Nucleus accumbens (tissue), 56 donors: ENCODE results near the gene MEF2A.
"Not testable (repeated sequence)": the region's sequence is repeated elsewhere in the genome, so short reads cannot be mapped to it uniquely, and the experiment has no call there.

ENCODE experiments used
- DNase-seq, 56 donors: peaks; one replicate each; lab custom pipeline; 2025; lab: John Stamatoyannopoulos, UW

MEF2A gene

DNA sequence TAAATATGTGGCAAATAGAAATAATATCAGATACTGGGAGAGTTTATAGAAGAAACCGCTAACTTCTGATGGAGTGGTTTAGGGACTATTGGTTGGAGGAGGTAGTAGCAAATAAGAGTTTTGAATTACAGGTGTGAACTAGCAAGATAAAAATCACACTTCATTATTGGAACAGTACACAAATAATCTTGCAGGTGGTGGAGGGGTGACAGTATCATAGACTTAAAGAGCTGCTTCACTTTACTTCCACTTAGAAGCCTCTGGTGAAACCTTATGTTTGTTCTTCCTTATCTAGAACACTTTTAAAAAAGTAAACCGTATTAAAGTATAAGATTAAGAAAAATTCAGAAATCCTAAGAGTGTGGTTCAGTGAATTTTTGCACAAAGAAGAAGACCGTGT, 69.4 kb downstream of the MEF2A start:
- no peak for DNase-seq

DNA sequence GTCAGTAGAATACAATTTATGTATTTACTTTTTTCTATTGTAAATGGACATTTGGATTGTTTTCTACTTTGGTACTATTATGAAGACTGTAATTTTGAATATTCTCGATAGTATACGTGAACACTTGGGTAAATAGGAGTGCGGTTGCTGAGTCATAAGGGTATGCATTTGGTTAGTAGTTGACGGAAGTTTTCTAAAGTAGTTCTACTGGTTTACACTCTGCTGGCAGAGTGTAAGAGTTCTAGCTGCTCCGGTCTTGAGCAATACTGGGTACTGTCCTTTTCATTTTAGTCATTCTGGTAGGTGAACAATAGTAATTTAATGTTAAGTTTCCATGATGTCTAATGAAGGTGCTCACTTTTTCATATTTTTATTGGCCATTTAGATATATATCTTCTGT, 70.0 kb downstream of the MEF2A start:
- DNase-seq: no peak

DNA sequence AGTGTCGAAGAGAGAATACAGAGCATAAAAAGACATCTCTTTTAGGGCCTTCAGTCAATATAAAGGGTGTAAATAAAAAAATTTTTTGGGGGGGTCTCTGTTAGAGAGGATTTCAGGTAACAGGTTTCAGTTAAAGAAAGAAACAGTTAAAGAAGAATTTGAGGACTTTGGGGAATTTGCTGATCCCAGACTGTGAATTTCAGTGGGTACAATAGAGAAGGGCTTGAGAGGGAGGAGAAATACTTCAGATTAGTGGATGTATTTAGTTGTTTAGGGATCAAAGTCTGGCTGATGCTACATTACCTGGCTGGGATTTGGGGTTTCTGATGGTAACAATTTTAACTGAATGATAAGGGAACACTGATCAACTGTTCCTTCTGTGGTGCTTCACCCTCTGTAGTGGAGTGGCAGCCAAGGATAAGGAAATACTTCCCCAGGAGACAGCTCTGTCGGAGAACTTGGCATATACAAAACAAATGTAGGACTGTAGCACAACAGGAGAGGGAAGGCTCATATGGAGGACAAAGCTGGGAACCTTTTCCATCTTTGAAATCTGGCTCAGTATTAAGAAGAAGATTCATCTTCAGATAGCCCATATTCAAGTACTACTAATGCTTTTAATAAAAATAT, 79.2 kb downstream of the MEF2A start:
- DNase-seq: no peak

DNA sequence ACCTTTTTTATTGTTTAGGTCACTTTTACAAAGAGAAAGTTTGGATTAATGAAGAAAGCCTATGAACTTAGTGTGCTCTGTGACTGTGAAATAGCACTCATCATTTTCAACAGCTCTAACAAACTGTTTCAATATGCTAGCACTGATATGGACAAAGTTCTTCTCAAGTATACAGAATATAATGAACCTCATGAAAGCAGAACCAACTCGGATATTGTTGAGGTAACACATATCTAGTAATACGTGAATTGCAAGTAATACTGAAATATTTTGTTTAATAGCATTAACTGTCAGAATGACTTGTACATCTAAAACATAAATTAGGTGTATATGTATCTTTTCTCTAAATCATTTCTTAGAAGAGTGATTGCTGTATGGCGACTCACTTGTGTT, 79.8 kb downstream of the MEF2A start:
- no peak for DNase-seq

DNA sequence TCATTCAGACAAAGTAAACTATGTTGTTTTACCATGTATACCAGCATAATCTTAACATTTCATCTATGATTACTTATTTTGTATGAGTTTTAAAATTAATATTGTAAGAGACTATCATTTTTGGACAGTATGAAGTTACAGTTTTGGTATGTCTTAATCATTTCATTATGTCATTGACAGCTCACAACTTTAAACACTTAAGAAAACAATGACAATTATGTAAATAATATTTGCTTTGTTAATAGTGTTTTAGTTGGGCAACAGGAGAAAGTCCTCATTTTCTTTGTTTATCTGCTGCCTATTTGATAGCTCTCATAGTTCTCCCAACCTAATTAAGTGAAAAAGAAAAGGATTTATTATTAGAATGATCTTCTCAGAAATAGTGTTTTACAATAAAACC, 80.2 kb downstream of the MEF2A start:
- DNase-seq: no peak

DNA sequence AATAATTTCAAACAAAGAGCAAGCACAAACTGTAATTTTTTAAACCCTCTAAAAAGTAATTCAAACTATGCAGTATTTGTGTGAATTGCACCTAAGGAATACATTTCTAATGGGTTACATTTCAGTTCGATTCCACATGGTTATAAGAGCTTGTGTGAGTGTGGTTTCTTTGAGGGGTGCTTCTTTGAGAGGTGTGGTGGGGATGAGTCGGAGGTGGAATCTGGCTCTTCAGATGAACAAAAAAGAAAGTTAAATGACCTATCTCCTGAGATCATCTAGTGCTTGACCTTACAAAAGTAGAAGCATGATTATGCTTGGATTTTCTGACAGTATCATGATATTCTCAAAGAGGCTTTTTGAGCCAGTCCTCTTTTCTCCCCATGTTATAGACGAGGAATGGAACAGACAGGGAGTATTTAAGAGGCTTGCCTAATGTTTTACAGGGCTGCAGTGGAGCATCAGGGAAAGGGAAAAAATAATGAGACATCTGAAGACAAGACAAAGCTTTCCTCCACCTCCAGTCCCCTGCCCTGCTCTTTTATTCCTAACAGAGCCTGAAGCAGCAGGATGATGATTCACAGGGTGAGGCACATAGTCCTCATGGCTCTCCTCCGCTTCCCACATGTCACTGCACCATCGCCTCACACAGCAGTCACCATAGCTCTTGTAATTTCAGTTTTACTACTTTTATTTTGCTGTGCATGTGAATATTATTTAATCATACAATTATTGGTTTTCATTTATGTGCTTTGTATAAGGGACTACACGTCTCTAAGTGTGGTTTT, 85.4 kb downstream of the MEF2A start:
- DNase-seq: peak in 29 of 56 donors; percentile 1 to 73 (median 24)

DNA sequence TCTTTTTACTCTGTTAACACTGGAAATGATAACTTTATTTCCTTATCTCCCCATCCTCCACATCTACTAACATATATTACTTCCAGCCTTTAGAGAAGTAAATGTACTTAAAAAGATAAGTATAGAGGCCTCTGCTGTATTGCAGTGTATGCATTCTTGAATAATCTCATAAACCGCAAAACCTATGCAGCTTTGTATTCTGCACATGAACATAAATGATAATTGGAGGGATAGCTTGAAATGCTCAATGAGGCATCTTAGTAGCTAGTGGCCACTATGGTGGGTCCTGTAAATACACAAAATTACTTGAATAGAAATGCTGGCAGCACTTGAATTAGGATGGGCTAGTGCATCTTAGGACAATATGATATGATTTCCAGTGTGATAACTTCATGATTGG, 90.4 kb downstream of the MEF2A start:
- no peak for DNase-seq

DNA sequence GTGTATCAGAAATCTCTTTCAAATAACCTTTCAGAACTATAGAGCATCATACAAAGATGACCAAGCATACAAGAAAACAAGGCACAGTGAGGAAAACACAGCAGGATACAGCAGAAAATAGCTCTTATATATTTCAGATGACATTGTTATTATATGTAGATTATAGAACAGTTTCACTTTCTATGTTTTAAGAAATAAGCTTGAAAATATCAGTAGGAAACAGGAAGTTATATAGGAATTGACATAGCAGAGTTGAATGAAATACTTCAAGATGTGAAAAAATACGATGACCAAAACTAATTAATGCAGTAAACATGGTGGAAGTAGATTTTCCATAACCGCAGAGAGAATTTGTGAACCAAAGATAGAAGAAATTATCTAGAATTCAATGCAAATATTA, 92.2 kb downstream of the MEF2A start:
- no peak for DNase-seq

DNA sequence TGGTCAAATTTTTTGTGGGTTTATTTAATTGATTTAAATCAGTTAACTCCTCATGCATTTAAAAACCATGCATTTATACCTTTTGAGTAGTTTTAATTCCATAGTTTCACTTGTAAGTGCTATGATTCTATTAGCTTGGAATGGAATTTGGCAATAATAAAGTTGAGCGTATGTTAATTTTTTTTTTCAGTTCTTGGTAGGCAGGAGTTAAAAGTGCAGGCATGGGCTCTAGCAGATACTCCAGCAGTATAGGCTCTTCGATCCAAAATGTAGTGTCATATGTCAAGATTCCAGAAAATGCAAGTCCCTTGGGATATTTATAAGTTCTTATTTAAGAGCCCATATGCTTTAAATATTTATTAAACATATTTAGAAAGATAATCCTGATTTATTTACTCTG, 97.1 kb downstream of the MEF2A start:
- no peak for DNase-seq

DNA sequence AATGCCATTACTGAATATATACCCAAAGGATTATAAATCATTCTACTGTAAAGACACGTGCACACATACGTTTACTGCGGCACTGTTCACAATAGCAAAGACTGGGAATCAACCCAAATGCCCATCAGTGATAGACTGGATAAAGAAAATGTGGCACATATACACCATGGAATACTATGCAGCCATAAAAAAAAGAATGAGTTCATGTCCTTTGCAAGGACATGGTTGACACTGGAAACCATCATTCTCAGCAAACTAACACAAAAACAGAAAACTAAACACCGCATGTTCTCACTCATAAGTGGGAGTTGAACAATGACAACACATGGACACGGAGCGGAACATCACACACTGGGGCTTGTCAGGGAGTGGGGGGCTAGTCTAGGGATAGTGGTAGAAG, 100.3 kb downstream of the MEF2A start:
- not testable (repeated sequence) for DNase-seq

DNA sequence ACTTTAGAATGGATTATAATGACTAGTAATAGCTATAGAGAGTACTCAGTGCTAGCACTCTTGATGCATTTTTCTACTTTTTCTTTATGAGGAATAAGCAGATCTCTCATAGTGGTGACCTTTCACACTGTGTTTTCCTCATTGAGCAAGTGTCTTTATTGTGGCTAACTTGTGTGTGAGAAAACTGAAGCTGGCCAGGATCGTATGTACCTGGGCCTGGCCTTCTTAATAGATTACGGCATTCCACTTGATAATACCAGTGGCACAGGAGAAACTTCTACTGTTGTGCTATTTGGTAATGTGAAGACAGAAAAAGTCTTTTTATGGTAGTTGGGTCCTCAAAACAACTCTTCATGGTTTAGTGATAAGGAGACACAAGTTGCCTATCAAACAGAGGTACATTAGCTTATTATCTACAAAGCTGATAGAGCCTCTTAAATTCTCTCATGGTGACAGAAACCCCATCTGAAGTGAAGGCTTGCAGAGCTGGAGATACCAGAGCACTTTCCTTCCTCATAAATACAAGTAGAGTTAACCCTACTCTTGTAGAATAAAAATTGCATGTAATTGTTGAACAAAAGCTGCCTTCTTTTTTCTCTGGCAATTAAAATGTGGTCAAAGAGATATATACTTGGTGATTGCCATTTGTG, 102.9 kb downstream of the MEF2A start:
- no peak for DNase-seq

DNA sequence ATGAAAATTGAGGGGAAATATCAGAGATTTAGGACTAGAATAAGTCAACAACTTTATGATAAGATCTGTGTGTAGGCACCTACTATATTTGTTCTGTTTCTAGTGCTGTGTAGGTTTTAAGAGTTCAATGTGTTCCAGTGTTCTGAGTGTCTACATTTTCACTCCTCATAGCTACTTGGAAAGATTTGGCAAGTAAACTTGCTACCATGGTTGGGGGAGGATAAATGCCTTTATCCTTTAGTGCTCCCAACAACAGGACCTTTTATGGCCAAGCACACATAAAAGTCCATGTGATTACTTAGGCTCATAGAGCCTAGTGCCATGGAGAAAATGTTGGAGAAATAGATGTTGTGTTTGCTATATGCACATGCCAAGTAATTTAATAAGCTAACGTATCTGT, 103.5 kb downstream of the MEF2A start:
- no peak for DNase-seq

DNA sequence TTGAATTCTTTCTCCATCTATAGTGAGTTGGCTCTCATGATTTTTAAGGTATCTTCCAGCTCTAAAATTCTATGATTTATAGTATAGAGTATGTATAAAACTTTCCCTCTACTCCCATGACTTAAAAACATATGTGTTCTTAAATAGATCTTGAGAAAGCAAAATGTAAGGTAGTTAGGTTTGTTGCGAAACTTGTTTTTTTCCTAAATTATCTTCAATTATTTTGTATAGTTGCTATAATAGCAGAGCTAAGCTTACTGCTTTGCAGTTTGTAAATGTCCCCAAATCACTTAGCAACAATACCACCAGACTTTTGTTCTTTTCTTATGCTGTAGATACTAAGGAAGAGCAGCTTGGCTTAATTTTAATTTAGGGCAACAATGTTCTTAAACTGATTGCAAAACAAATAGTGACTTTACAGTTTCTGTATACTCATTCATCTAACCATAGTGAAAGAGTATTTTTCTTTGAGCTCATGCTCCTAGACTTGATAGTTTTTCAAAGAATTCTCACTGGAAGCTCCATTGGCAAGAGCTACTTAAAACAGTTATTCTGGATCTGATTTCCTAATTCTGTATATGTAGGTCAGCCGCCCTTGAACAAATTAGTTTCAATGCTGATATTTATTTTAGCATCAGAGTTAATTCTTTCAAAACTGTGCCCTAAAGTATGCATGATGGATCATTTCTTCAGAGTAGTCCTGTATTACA, 106.3 kb downstream of the MEF2A start:
- no peak for DNase-seq

DNA sequence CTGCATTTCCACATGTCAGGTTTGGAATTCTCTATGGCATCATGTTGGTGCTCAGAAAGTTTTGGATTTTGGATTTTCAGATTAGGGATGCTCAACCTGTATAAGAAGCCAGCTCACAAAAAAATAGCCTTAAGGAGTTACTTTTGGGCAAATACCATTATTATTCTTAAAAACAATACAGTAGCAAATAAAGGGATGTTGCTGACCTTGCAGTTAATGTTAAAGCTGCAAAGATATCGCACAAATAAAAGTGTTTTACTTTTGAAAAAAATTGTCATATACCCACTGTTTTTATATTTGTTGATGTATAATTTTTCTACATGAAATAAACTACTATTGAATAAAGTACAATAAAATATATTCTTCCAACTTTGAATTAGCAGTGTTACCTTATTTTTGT, 107.3 kb downstream of the MEF2A start:
- no peak for DNase-seq

DNA sequence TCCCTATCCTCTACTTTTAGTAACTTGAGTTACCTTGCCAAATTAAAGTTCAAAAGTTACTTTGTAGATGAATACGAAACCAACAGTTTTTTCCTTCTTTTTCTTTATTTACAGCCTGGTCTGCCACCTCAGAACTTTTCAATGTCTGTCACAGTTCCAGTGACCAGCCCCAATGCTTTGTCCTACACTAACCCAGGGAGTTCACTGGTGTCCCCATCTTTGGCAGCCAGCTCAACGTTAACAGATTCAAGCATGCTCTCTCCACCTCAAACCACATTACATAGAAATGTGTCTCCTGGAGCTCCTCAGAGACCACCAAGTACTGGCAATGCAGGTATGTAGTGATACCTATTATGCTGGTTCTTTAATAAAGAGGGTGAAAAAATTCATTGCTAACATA, 108.5 kb downstream of the MEF2A start:
- no peak for DNase-seq

DNA sequence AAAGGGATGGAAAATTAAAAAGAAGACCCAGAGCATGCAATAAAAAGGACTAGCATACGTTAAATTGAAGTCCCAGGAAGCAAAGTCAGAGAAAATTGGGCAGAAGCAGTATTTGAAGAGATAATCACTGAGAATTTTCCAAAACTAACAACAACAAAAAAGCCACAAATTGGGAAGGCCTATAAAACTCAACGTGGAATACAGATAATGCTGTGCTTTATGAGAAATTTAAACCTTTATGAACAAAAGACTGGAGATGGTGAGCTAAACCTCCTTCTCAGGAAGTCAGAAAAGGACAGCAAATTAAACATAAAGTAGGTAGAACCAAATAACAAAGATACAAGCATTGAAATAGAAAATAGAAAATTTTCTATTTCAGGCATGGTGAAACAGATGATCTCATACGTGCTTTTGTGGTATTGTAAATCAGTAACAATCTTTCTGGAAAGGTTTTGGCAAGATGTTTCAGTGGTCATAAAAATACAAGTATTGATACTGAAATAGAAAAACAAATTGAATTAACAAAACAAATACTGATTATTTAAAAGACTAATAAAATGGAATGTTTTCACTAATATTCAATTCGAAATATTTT, 111.9 kb downstream of the MEF2A start:
- no peak for DNase-seq

DNA sequence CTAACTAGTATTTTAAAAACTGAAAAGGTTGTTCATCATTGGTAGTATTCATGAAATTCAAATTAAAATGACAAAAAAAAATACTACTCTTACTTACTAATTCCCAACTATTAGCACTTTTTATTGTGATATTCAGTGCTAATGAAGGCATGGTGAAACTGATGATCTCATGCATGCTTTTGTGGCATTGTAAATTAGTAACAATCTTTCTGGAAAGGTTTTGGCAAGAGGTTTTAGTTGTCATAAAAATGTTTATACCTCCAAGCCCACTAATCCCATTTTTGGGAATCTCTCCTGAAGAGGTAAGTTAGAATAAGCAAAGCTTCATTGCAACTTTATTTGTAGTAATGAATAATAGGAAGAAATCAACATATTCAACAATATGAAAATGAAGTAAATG, 114.5 kb downstream of the MEF2A start:
- DNase-seq: no peak

DNA sequence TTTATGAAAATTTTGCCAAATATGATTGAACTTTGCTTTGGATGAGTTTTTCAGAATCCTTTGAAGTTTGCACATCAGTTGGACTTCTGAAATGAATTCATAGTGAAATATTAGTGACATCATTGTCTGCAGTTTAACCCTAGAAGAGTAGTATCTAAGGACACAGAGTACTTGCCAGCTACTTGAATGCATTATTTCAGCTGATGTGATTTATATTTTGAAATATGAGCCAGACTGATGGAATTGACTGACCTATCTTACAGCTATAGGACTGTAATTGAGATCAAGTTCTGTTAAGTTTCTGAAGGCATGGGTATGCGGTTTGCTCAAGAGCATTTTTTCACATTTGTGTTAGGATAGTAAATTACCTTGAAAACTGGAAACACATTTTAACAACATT, 116.2 kb downstream of the MEF2A start:
- DNase-seq: no peak

DNA sequence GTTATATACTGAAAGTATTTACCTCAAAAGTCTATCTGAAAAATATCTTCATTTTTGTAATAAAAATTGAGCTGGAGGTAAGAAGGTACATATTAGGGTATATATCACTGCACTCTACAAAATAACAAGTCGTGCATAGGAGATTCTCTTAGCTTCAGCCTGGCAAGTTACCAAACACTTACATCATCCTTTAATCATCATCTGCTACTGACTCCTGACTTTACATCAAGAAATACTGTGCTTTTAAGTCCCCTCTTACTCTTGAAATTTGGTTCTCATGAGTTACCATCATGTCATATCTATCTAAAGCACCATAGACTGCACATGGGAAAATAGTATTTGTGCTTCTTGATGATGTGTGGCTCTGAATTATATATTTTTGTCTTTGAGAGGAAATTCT, 116.7 kb downstream of the MEF2A start:
- no peak for DNase-seq

DNA sequence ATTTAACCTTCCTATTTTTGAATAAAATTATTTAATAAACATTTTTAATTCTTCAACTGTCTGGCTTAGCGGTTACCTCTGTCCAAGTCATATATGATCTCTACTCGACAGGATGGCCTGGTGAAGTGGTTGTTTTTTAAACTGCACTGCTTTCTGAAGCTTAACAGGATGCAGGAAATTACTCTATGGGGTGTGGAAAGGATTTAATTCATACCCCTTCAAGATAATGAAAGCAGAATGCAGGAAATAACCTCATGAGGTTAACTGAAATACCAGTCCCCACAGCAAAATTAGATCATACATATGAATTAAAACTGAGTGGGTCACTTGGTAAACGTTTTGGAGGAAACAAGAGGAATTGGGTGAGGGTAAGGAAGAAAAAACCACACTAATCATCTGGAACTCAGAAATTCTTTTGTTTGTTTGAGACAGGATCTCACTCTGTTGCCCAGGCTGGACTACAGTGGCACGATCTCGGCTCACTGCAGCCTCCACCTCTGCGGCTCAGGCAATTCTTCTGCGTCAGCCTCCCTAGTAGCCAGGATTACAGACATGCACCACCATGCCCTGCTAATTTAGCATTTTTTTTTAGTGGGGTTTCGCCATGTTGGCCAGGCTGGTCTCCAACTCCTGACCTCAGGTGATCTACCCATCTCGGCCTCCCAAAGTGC, 117.4 kb downstream of the MEF2A start:
- no peak for DNase-seq
